ENCODE data around the gene VRK1. TPM values are rescaled to one million over a fixed set of nuclear protein-coding genes. Genes with fewer than 3 reads are reported as not detected.

The VRK1 gene
- total and polyA plus RNA-seq, 2 of the 4 experiments (the other 2 are of a cell fraction) = 14.2 to 19.9 TPM

DNA sequence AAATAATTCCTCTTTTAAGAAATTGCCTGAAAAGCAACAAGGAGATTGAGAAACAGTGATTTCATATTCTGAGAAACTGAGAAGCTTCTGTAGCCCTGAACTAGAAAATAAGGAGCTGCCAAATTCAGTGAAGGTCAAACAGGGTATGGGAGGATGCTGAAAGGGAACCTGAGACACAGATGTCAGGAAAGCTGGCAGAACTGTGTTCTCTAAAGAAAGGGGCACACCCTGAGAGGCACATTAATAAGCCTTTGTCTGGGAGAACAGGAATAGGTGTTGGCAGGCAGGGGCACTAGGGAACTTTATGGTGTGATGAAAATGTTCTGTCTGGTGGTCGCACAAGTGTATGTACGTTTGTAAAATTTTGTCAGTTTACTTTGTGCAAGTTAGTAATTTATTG, 29.6 kb downstream of the VRK1 start:
- Histone ChIP-seq H2AK9ac (replicated peaks; ENCODE audit: low read depth, low read length, poor library complexity) (no peak overlapping the region), H3K36me3 (ENCODE audit: control insufficient read depth, insufficient read depth, low read length) (no peaks in the 10 kb centered on the region), H3K4ac (ENCODE audit: low read depth, low read length) (no peak overlapping the region), H3K14ac (replicated peaks; ENCODE audit: low read depth, low read length) (no peak overlapping the region), H2AK5ac (ENCODE audit: low read depth, low read length) (no peak overlapping the region), H3K56ac (ENCODE audit: extremely low read depth, insufficient read depth, low read length) (no peak overlapping the region), H3K9ac (ENCODE audit: low read depth, low read length) (no peak overlapping the region), H3K23ac (ENCODE audit: low read depth, low read length) (no peak overlapping the region), H2AFZ (replicated peaks; ENCODE audit: low read length, poor library complexity) (no peak overlapping the region), H2BK20ac (ENCODE audit: low read depth, low read length) (no peak overlapping the region), H3K79me1 (ENCODE audit: low read depth in 1 of 2, low read length in 2 of 2) (peaks cover 25 to 37% of the 10 kb centered on the region in 2 experiments), H4K91ac (ENCODE audit: insufficient read depth, low read depth, low read length) (no peak overlapping the region), H3K18ac (ENCODE audit: low read depth, low read length) (no peak overlapping the region), H4K5ac (ENCODE audit: low read depth, low read length) (no peak overlapping the region), H2BK15ac (ENCODE audit: low read depth, low read length) (no peak overlapping the region), H2BK120ac (ENCODE audit: low read depth, low read length) (no peak overlapping the region), H3K4me3 (ENCODE audit: insufficient read depth, low read depth, low read length) (no peak overlapping the region), H4K20me1 (ENCODE audit: insufficient read depth, low read length) (no peaks in the 10 kb centered on the region), H3K4me1 (ENCODE audit: control insufficient read depth, insufficient read depth, low read length) (peaks cover 6% of the 10 kb centered on the region), H4K8ac (ENCODE audit: low read depth in 2 of 2, low read length in 2 of 2) (no peak overlapping the region), H3K27me3 (ENCODE audit: control insufficient read depth, insufficient read depth, low read length) (no peaks in the 10 kb centered on the region), H2BK5ac (ENCODE audit: low read depth, low read length, poor library complexity, severe bottlenecking) (no peak overlapping the region), H3K27ac (ENCODE audit: insufficient read depth, low read length) (no peak overlapping the region), H3K4me2 (ENCODE audit: low read depth, low read length) (no peak overlapping the region; the same call in 1 of the 2 replicates), H3K9me3 (ENCODE audit: control insufficient read depth, insufficient read depth, low read length) (no peaks in the 10 kb centered on the region), H3K9me1 (ENCODE audit: insufficient read depth, low read length) (peaks cover 3% of the 10 kb centered on the region; the same call in 1 of the 2 replicates)
- BruUV-seq (replicated peaks) = no TSS peak
- ChIA-PET CTCF (interaction anchor here (0.6 kb wide), 1 partner anchor 19 kb away, joined by 3 read pairs; no protein-coding TSS in a partner anchor), POLR2A (ENCODE audit: unreplicated experiment) (no interaction called here)
- ATAC-seq (ENCODE audit: low read depth) (no peak), DNase-seq (no peak)
- in situ Hi-C loops (cut with MboI; ENCODE audit: low sequenced_read_pairs) = no loop called here
- dilution Hi-C loops (cut with HindIII; ENCODE audit: low sequenced_read_pairs, unreplicated experiment) = no loop called here
- no CpG with 5 or more reads among the region's 2 CpGs for WGBS, 2 experiments (ENCODE audit: extremely low coverage in 2 of 2, insufficient read length in 1 of 2)
- intact Hi-C loops (cut with micrococcal nuclease) = no loop called here
- TF ChIP-seq BHLHE40 (IDR thresholded peaks at IDR 0.05; ENCODE audit: low read depth, low read length) = no peak
- no peak for TF ChIP-seq POLR2A (IDR thresholded peaks at IDR 0.05; ENCODE audit: low read depth, low read length)
- no peak for TF ChIP-seq MAZ (IDR thresholded peaks at IDR 0.05; ENCODE audit: borderline replicate concordance, low read depth, low read length)
